ENCODE measurements around the gene MOXD1. TPM values are rescaled to one million over a fixed set of nuclear protein-coding genes. Genes with fewer than 3 reads are reported as not detected.

Gene MOXD1
- 10 to 100 TPM; 20.3 to 37.3 (median 33.2) TPM for total RNA-seq

DNA sequence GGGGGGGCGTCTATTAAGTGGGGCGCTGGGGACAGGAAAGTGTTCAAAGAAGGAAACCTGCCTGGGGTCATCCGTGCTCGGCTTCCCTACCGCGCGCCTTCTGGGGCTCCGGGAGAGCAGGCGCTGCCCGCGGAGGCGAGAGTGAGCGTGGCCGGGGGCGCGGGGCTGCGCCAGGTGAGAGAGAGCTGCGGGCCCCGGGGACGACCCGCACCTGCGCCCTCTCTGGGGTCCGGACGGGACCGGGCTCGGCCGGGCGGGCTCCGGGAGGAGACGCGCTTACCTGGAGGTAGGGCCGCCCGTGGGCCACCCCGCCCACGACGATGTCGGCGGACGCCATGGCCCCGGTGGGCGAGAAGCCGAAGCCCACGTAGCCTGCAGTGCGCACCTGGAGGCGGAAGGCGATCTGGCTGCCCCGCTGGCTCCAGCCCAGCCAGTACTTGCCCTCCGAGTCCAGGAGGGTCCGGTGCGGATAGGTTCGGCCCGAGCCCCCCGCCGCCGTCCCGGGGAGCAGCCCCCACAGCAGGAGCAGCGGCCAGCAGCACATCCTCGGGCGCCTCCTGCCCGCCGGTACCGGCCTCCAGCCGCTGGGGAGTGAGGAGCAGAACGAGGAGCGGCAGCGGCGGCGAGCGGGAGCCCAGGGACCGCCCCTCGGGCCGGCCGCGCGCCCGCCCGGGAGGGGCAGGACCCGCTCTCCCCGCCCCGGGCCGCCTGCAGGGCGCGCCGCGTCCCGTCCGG is at the start of gene MOXD1:
Gene MOXD1, minus strand, starts transcription at position 593 of the 735 bp plus-strand sequence. Its CDS starts 49 bp downstream, at position 544.
- Histone ChIP-seq H3K36me3 (no peaks in the 10 kb centered on the region), H3K27ac (peak within 1 kb of the TSS; percentile 10 to 85 (median 74)), H3K4me1 (peaks cover 0 to 40% (median 7%) of the 10 kb centered on the region in 3 donors), H3K27me3 (peaks cover 20% of the 10 kb centered on the region), H3K4me3 (peak within 1 kb of the TSS; percentile 72 to 79), H3K9me3 (no peaks in the 10 kb centered on the region)
- WGBS, 2 donors (ENCODE audit: low coverage in 1 of 2) = 0% methylated on average over 1 of the region's 87 CpGs; no CpG with 5 or more reads in 1 of the 2 donors
- ATAC-seq = peak; percentile 91
- TF ChIP-seq POLR2A (IDR thresholded peaks at IDR 0.05) = peak; percentile 47 to 73
- TF ChIP-seq EP300 (IDR thresholded peaks at IDR 0.05) = no peak
- no peak for TF ChIP-seq POLR2AphosphoS5 (IDR thresholded peaks at IDR 0.05)
- TF ChIP-seq, protein P1, sequence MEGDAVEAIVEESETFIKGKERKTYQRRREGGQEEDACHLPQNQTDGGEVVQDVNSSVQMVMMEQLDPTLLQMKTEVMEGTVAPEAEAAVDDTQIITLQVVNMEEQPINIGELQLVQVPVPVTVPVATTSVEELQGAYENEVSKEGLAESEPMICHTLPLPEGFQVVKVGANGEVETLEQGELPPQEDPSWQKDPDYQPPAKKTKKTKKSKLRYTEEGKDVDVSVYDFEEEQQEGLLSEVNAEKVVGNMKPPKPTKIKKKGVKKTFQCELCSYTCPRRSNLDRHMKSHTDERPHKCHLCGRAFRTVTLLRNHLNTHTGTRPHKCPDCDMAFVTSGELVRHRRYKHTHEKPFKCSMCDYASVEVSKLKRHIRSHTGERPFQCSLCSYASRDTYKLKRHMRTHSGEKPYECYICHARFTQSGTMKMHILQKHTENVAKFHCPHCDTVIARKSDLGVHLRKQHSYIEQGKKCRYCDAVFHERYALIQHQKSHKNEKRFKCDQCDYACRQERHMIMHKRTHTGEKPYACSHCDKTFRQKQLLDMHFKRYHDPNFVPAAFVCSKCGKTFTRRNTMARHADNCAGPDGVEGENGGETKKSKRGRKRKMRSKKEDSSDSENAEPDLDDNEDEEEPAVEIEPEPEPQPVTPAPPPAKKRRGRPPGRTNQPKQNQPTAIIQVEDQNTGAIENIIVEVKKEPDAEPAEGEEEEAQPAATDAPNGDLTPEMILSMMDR (IDR thresholded peaks at IDR 0.05) = peak in 2 of 4 experiments; percentile 37 to 43

DNA sequence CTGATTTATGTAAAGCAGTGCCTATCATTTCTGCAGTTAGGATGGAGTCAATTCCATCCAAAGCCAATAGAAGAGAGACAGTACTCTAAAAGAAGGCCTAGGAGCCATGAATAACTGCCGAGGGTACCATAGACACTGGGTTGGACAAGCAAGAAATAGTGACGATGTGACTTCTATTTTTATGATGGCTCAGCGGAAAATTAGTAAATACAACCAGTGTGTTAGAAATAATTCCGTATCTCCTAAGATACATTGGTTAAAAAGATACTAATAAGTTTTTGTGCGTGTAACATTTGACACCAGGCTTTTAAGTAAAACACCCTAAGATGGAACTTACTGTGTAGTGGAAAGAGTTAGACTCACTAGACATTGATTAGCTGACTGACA is 45.6 kb upstream of the MOXD1 start:
- Histone ChIP-seq H3K36me3 (no peaks in the 10 kb centered on the region), H3K27me3 (no peaks in the 10 kb centered on the region), H3K4me1 (no peaks in the 10 kb centered on the region), H3K9me3 (peaks cover 0 to 16% (median 0%) of the 10 kb centered on the region in 3 donors), H3K27ac (no peak overlapping the region), H3K4me3 (no peak overlapping the region)
- no peak for TF ChIP-seq EP300 (IDR thresholded peaks at IDR 0.05)
- no peak for TF ChIP-seq POLR2A (IDR thresholded peaks at IDR 0.05)
- TF ChIP-seq POLR2AphosphoS5 (IDR thresholded peaks at IDR 0.05) = no peak
- 79 to 100% methylated on average over 4 to 5 of the region's 5 CpGs for WGBS, 2 donors (ENCODE audit: low coverage in 1 of 2)
- no peak for ATAC-seq

DNA sequence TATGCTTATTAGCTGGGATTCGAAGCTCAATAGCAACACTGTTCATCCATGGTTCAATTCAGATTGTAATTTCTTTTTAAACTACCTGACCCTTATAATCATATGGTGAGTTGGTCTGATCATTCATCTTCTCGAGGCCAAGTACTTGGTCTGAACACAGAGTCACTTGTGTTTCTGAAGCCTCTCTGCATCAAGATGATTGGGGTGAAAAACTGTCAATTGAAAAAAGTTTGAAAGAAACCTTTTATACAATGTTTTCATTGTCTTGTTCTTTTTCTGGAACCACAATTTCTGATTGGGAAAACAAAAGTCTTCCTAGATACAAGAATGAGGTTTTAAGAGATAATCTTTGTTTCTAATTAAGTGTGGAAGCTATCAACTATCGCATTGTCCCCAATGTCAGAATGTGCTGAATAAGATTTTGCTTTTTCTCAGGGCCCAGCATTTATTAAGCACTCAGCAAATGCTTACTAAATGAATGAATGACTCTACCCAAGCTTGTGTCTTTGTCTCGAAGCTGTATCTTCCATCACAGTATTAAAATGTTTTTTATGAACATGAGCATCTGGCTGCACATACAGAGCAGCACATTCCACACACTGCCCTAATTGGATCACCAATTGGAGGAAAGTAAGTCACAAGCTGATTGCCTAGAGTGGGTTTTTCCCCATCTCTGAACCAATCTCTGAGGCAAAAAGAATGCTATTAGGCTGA is 45.0 kb upstream of the MOXD1 start:
- Histone ChIP-seq H3K27me3 (no peaks in the 10 kb centered on the region), H3K9me3 (peaks cover 0 to 22% (median 0%) of the 10 kb centered on the region in 3 donors), H3K27ac (no peak overlapping the region), H3K4me3 (no peak overlapping the region), H3K4me1 (no peaks in the 10 kb centered on the region), H3K36me3 (no peaks in the 10 kb centered on the region)
- ATAC-seq = no peak
- no peak for TF ChIP-seq POLR2AphosphoS5 (IDR thresholded peaks at IDR 0.05)
- no peak for TF ChIP-seq EP300 (IDR thresholded peaks at IDR 0.05)
- no peak for TF ChIP-seq POLR2A (IDR thresholded peaks at IDR 0.05)
- 66 to 80% methylated on average over 4 of the region's 4 CpGs for WGBS, 2 donors (ENCODE audit: low coverage in 1 of 2)

DNA sequence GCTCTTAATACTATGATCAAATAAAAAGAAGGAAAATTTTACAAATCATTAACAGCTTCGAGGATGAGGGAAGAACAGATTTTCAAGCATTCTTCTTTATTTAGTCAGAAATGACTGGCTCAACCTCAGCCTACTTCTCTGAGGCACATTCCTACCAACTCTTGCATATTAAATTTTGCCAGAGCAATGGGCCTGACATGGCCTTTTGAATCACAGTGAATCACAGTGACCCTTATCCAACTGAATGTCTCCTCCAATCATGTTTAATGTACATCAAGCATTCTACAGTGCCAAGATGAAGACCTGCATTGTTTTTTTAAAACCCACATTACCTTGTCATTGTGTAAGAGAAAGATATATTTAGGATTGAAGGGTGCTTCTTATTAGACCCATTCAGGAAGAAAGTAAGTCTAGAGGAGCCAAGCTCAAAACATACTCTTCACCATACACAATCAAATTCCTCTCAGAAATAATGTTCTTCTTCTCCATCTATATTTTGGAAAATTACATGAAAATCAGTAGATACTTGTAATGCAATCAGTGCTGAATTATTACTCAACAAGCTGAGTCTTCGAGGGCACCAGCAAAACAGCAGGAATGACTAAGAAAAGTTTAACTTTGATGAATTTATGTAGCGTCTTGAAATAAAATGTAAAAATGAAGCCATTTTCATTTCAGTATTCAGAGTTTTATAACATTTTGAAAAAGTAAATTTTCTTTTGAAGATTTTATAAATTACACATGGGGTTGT is 44.1 kb upstream of the MOXD1 start:
- ATAC-seq = no peak
- Histone ChIP-seq H3K9me3 (peaks cover 0 to 25% (median 0%) of the 10 kb centered on the region in 3 donors), H3K36me3 (no peaks in the 10 kb centered on the region), H3K27me3 (no peaks in the 10 kb centered on the region), H3K27ac (no peak overlapping the region), H3K4me3 (no peak overlapping the region), H3K4me1 (no peaks in the 10 kb centered on the region)
- WGBS, 2 donors (ENCODE audit: low coverage in 1 of 2) = 44 to 69% methylated on average over 3 of the region's 3 CpGs
- TF ChIP-seq, protein P1 (IDR thresholded peaks at IDR 0.05) = no peak
- no peak for TF ChIP-seq POLR2A (IDR thresholded peaks at IDR 0.05)
- TF ChIP-seq POLR2AphosphoS5 (IDR thresholded peaks at IDR 0.05) = no peak
- TF ChIP-seq EP300 (IDR thresholded peaks at IDR 0.05) = no peak

DNA sequence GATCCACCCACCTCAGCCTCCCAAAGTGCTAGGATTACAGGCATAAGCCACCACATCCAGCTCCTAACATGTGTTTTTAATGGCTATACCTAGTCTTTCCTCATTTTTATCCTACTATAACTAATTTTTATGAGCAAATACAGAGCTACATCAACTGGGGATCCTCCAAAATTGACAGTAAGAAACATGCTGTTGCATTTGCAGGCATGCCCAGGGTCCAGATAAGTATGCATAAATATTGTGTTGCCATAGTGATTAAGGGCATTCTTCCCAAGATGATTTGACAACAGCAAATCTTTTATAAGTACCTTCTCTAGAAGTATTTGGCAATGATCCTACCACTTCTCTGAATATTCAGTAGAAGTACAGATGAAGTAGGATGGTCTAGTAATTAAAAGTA is 41.9 kb upstream of the MOXD1 start:
- Histone ChIP-seq H3K27me3 (no peaks in the 10 kb centered on the region), H3K4me1 (no peaks in the 10 kb centered on the region), H3K27ac (no peak overlapping the region), H3K4me3 (no peak overlapping the region), H3K9me3 (peaks cover 0 to 25% (median 0%) of the 10 kb centered on the region in 3 donors), H3K36me3 (no peaks in the 10 kb centered on the region)
- ATAC-seq = no peak
- TF ChIP-seq POLR2A (IDR thresholded peaks at IDR 0.05) = no peak
- TF ChIP-seq, protein P1 (IDR thresholded peaks at IDR 0.05) = no peak
- no peak for TF ChIP-seq POLR2AphosphoS5 (IDR thresholded peaks at IDR 0.05)
- no peak for TF ChIP-seq EP300 (IDR thresholded peaks at IDR 0.05)

Data from gastroesophageal sphincter (tissue), 4 donors.